IMR-90 (cell line): ENCODE data around the gene DCDC1. TPM values are rescaled to one million over a fixed set of nuclear protein-coding genes. Genes with fewer than 3 reads are reported as not detected.

Experiments used
- ATAC-seq: fragments of 200-7000 bp; cut with Tn5 transposase; 2 replicates; pipeline ENCODE4 v1.9.1; 2020; ENCODE audit warnings: low read depth, mild to moderate bottlenecking, moderate library complexity
- BruUV-seq: library from RNA; stranded (reverse); fragments of 400-500 nt; replicated peaks from 2 replicates; lab custom pipeline; 2021; lab: Mats Ljungman, UMichigan
- CTCF ChIA-PET: fragments of 300-600 bp; formaldehyde crosslinking; extraction: SDS; loops from one replicate; lab custom pipeline; 2021; ENCODE audit warnings: antibody characterized with exemption; lab: Yijun Ruan, JAX
- POLR2A ChIA-PET: fragments of 300-600 bp; sonication (Branson Sonifier 250); formaldehyde crosslinking; loops from one replicate; lab custom pipeline; 2022; ENCODE audit warnings: antibody characterized with exemption; ENCODE audit not compliant: unreplicated experiment; lab: Charles Lee
- DNase-seq: peaks from one replicate; pipeline ENCODE4 v3.0.0; 2013
- H2AFZ ChIP-seq: replicated peaks from 2 replicates; pipeline ENCODE3; 2013; ENCODE audit warnings: low read length, mild to moderate bottlenecking; ENCODE audit not compliant: poor library complexity
- H2AK5ac ChIP-seq: 2 replicates; pipeline ENCODE4 v1.6.1; 2013; ENCODE audit warnings: low read depth, low read length, inconsistent platforms
- H2AK9ac ChIP-seq: replicated peaks from 2 replicates; pipeline ENCODE3; 2013; ENCODE audit warnings: mild to moderate bottlenecking, low read depth, low read length, moderate library complexity; ENCODE audit not compliant: poor library complexity
- H2BK120ac ChIP-seq: 2 replicates; pipeline ENCODE4 v1.6.1; 2013; ENCODE audit warnings: low read depth, low read length, inconsistent platforms
- H2BK15ac ChIP-seq: 3 replicates; pipeline ENCODE4 v1.6.1; 2013; ENCODE audit warnings: low read depth, low read length, inconsistent platforms
- H2BK20ac ChIP-seq: 2 replicates; pipeline ENCODE4 v1.6.1; 2013; ENCODE audit warnings: low read depth, mild to moderate bottlenecking, inconsistent platforms, low read length, moderate library complexity
- H2BK5ac ChIP-seq: 2 replicates; pipeline ENCODE4 v1.6.1; 2013; ENCODE audit warnings: mild to moderate bottlenecking, low read depth, low read length, inconsistent platforms; ENCODE audit not compliant: poor library complexity, severe bottlenecking
- H3K14ac ChIP-seq: replicated peaks from 2 replicates; pipeline ENCODE4 v1.6.1; 2013; ENCODE audit warnings: low read depth, low read length, inconsistent platforms
- H3K18ac ChIP-seq: 2 replicates; pipeline ENCODE4 v1.6.1; 2013; ENCODE audit warnings: low read depth, low read length, control low read depth
- H3K23ac ChIP-seq: 2 replicates; pipeline ENCODE4 v1.6.1; 2013; ENCODE audit warnings: low read depth, low read length, inconsistent platforms
- H3K27ac ChIP-seq: 2 replicates; pipeline ENCODE4 v1.5.1; 2013; ENCODE audit warnings: mild to moderate bottlenecking, control low read depth, low read length; ENCODE audit not compliant: insufficient read depth
- H3K27me3 ChIP-seq: 2 replicates; pipeline ENCODE4 v1.6.1; 2013; ENCODE audit warnings: low read length; ENCODE audit not compliant: control insufficient read depth, insufficient read depth
- H3K36me3 ChIP-seq: 2 replicates; pipeline ENCODE4 v1.6.1; 2013; ENCODE audit warnings: low read length, mixed read lengths; ENCODE audit not compliant: control insufficient read depth, insufficient read depth
- H3K4ac ChIP-seq: 2 replicates; pipeline ENCODE4 v1.6.1; 2013; ENCODE audit warnings: low read depth, low read length, inconsistent platforms
- H3K4me1 ChIP-seq: 2 replicates; pipeline ENCODE4 v1.6.1; 2013; ENCODE audit warnings: low read length, mixed read lengths; ENCODE audit not compliant: control insufficient read depth, insufficient read depth
- H3K4me2 ChIP-seq: 2 replicates; pipeline ENCODE4 v1.6.1; 2013; ENCODE audit warnings: low read depth, mild to moderate bottlenecking, control low read depth, low read length, moderate library complexity
- H3K4me3 ChIP-seq: 2 replicates; pipeline ENCODE4 v1.5.1; 2013; ENCODE audit warnings: low read depth, mild to moderate bottlenecking, control low read depth, low read length, moderate library complexity; ENCODE audit not compliant: insufficient read depth
- H3K56ac ChIP-seq: 2 replicates; pipeline ENCODE4 v1.6.1; 2013; ENCODE audit warnings: low read length, inconsistent platforms; ENCODE audit not compliant: insufficient read depth; ENCODE audit errors: extremely low read depth
- H3K79me1 ChIP-seq, 2 experiments: 2 replicates each; pipeline ENCODE4 v1.6.1; 2013; ENCODE audit warnings: low read length in 2 of 2, inconsistent platforms in 1 of 2, low read depth in 1 of 2
- H3K9ac ChIP-seq: 2 replicates; pipeline ENCODE4 v1.6.1; 2013; ENCODE audit warnings: low read depth, low read length, control low read depth
- H3K9me1 ChIP-seq: 2 replicates; pipeline ENCODE4 v1.6.1; 2013; ENCODE audit warnings: low read length, inconsistent platforms; ENCODE audit not compliant: insufficient read depth
- H3K9me3 ChIP-seq: 2 replicates; pipeline ENCODE4 v1.6.1; 2013; ENCODE audit warnings: low read length; ENCODE audit not compliant: control insufficient read depth, insufficient read depth
- H4K20me1 ChIP-seq: 2 replicates; pipeline ENCODE4 v1.6.1; 2013; ENCODE audit warnings: low read length, inconsistent platforms; ENCODE audit not compliant: insufficient read depth
- H4K5ac ChIP-seq: 2 replicates; pipeline ENCODE4 v1.6.1; 2013; ENCODE audit warnings: mild to moderate bottlenecking, low read depth, low read length, control low read depth
- H4K8ac ChIP-seq, 2 experiments: 2 replicates each; pipeline ENCODE4 v1.6.1; 2013; ENCODE audit warnings: low read depth in 2 of 2, low read length in 2 of 2, control low read depth in 1 of 2, inconsistent platforms in 1 of 2
- H4K91ac ChIP-seq: 2 replicates; pipeline ENCODE4 v1.6.1; 2013; ENCODE audit warnings: low read depth, low read length, inconsistent platforms; ENCODE audit not compliant: insufficient read depth
- BHLHE40 ChIP-seq: fragments of 150-350 bp; IDR thresholded peaks from 2 replicates; pipeline ENCODE4 v1.6.1; 2016; ENCODE audit warnings: mild to moderate bottlenecking, low read depth, low read length
- CEBPB ChIP-seq: IDR thresholded peaks from 2 replicates; pipeline ENCODE4 v1.6.1; 2012; ENCODE audit warnings: low read depth, low read length, improper control_type of control experiment
- CHD1 ChIP-seq: IDR thresholded peaks from 2 replicates; pipeline ENCODE4 v1.6.1; 2012; ENCODE audit warnings: low read depth, low read length, improper control_type of control experiment
- CTCF ChIP-seq: conservative IDR thresholded peaks from 2 replicates; pipeline ENCODE4 v1.5.1; 2012; ENCODE audit warnings: mild to moderate bottlenecking, low read depth, low read length, improper control_type of control experiment
- ELK1 ChIP-seq: fragments of 150-350 bp; IDR thresholded peaks from 2 replicates; pipeline ENCODE4 v1.6.1; 2016; ENCODE audit warnings: low read depth, mild to moderate bottlenecking, low read length, moderate library complexity, borderline replicate concordance
- FOS ChIP-seq: fragments of 150-350 bp; IDR thresholded peaks from 2 replicates; pipeline ENCODE4 v1.6.1; 2016; ENCODE audit warnings: low read depth, low read length
- MAFK ChIP-seq: IDR thresholded peaks from 2 replicates; pipeline ENCODE4 v1.6.1; 2012; ENCODE audit warnings: low read depth, low read length, improper control_type of control experiment
- MAZ ChIP-seq: IDR thresholded peaks from 2 replicates; pipeline ENCODE4 v1.6.1; 2012; ENCODE audit warnings: low read depth, mild to moderate bottlenecking, low read length, improper control_type of control experiment, moderate library complexity, borderline replicate concordance
- MXI1 ChIP-seq: IDR thresholded peaks from 2 replicates; pipeline ENCODE4 v1.6.1; 2012; ENCODE audit warnings: low read depth, mild to moderate bottlenecking, low read length, moderate library complexity, borderline replicate concordance
- NFE2L2 ChIP-seq: fragments of 150-350 bp; IDR thresholded peaks from 2 replicates; pipeline ENCODE4 v1.6.1; 2016; ENCODE audit warnings: low read depth, mild to moderate bottlenecking, low read length
- POLR2A ChIP-seq: IDR thresholded peaks from 2 replicates; pipeline ENCODE4 v1.6.1; 2012; ENCODE audit warnings: mild to moderate bottlenecking, low read depth, low read length
- RAD21 ChIP-seq: IDR thresholded peaks from 2 replicates; pipeline ENCODE4 v1.6.1; 2012; ENCODE audit warnings: low read length, improper control_type of control experiment
- RCOR1 ChIP-seq: IDR thresholded peaks from 2 replicates; pipeline ENCODE4 v1.6.1; 2012; ENCODE audit warnings: mild to moderate bottlenecking, low read length, improper control_type of control experiment; ENCODE audit not compliant: insufficient replicate concordance
- RFX5 ChIP-seq: IDR thresholded peaks from 2 replicates; pipeline ENCODE4 v1.8.0; 2012; ENCODE audit warnings: low read depth, mild to moderate bottlenecking, low read length, moderate library complexity
- SMC3 ChIP-seq: fragments of 150-350 bp; IDR thresholded peaks from 2 replicates; pipeline ENCODE4 v1.6.1; 2016; ENCODE audit warnings: low read depth, mild to moderate bottlenecking, antibody characterized with exemption, low read length, moderate library complexity
- USF2 ChIP-seq: fragments of 150-350 bp; IDR thresholded peaks from 2 replicates; pipeline ENCODE4 v1.6.1; 2017; ENCODE audit warnings: mild to moderate bottlenecking, antibody characterized with exemption, low read length, low read depth
- WGBS, 2 experiments: methylation state at CpG; one replicate each; pipeline versions ENCODE4 v1.1.5 to v1.1.7; 2013; ENCODE audit warnings: missing lambda C conversion rate in 2 of 2; ENCODE audit not compliant: insufficient read length in 1 of 2; ENCODE audit errors: extremely low coverage in 2 of 2; 5-methylcytosine and 5-hydroxymethylcytosine counted together
- dilution Hi-C: fragments of 300-500 bp; cut with HindIII; formaldehyde crosslinking; loops from one replicate; pipeline ENCODE4 v1.14.3; 2018; ENCODE audit warnings: low sequenced_read_pairs; ENCODE audit not compliant: unreplicated experiment
- in situ Hi-C: fragments of 300-500 bp; cut with MboI; formaldehyde crosslinking; loops from 3 replicates; pipeline ENCODE4 v1.14.3; 2019; ENCODE audit warnings: low sequenced_read_pairs, inconsistent platforms, mixed read lengths
- intact Hi-C: fragments of 100-400 bp; cut with micrococcal nuclease; formaldehyde crosslinking; loops from 2 replicates; pipeline ENCODE4 v1.10.0; 2022
- polyA plus RNA-seq, 3 experiments: library from polyadenylated mRNA; depleted of rRNA; stranded (reverse); fragments of >200 nt; gene quantifications; 2 replicates each; pipeline ENCODE4 v1.2.3, GENCODE V29; 2012; ENCODE audit warnings: low replicate concordance in 1 of 3
- total RNA-seq: library from RNA; depleted of rRNA; stranded (reverse); fragments of >200 nt; gene quantifications from 2 replicates; pipeline ENCODE4 v1.2.3, GENCODE V29; 2012

The DCDC1 gene
- total and polyA plus RNA-seq, 2 of the 4 experiments (the other 2 are of a cell fraction) = not detected

- DNase-seq = no peak
- no TSS peak for BruUV-seq
- intact Hi-C loops = no loop called here
These were observed 7.8 kb downstream of the DCDC1 start for GRCh38 chr11:31361743-31362142.

More at GRCh38 chr11:31361743-31362142, 7.8 kb downstream of the DCDC1 start:
- Histone ChIP-seq H3K9ac (no peak overlapping the region), H2AFZ (no peak overlapping the region), H3K18ac (no peak overlapping the region), H3K14ac (no peak overlapping the region), H2BK120ac (no peak overlapping the region), H3K4me1 (no peaks in the 10 kb centered on the region), H3K56ac (no peak overlapping the region), H3K23ac (no peak overlapping the region), H2BK20ac (no peak overlapping the region), H3K4me3 (no peak overlapping the region), H3K79me1 (no peaks in the 10 kb centered on the region), H3K36me3 (no peaks in the 10 kb centered on the region), H3K4me2 (no peak overlapping the region), H2AK9ac (no peak overlapping the region), H4K91ac (no peak overlapping the region), H4K20me1 (no peaks in the 10 kb centered on the region), H2AK5ac (no peak overlapping the region), H3K27ac (no peak overlapping the region), H4K8ac (no peak overlapping the region), H2BK5ac (no peak overlapping the region), H4K5ac (no peak overlapping the region), H3K9me1 (no peaks in the 10 kb centered on the region), H3K9me3 (no peaks in the 10 kb centered on the region), H3K4ac (no peak overlapping the region), H3K27me3 (no peaks in the 10 kb centered on the region), H2BK15ac (no peak overlapping the region)
- ChIA-PET POLR2A (no interaction called here), CTCF (no interaction called here)
- in situ Hi-C loops = no loop called here
- dilution Hi-C loops = no loop called here
- ATAC-seq = no peak
- no CpG with 5 or more reads among the region's 4 CpGs for WGBS, 2 experiments
- TF ChIP-seq MAFK = no peak
- no peak for TF ChIP-seq NFE2L2
- no peak for TF ChIP-seq CHD1
- TF ChIP-seq RAD21 = no peak
- no peak for TF ChIP-seq POLR2A
- no peak for TF ChIP-seq CEBPB
- TF ChIP-seq USF2 = no peak
- TF ChIP-seq RFX5 = no peak
- no peak for TF ChIP-seq FOS
- TF ChIP-seq BHLHE40 = no peak
- TF ChIP-seq ELK1 = no peak
- no peak for TF ChIP-seq MAZ
- TF ChIP-seq RCOR1 = no peak
- TF ChIP-seq MXI1 = no peak
- no peak for TF ChIP-seq SMC3
- no peak for TF ChIP-seq CTCF
